AG09309 (cell line): ENCODE data around the gene SLC1A3.

Source experiments
- DNase-seq: peaks from one replicate; pipeline ENCODE4 v3.0.0-alpha.2; 2010; ENCODE audit warnings: low read depth
- H3K4me3 ChIP-seq: 2 replicates; pipeline ENCODE4 v1.5.1; 2011; ENCODE audit warnings: mild to moderate bottlenecking, low read depth, low read length, moderate library complexity; ENCODE audit not compliant: control insufficient read depth
- CTCF ChIP-seq: IDR thresholded peaks from 2 replicates; pipeline ENCODE4 v1.5.1; 2011; ENCODE audit warnings: mild to moderate bottlenecking, low read depth, low read length, inconsistent platforms; ENCODE audit not compliant: insufficient read depth, control insufficient read depth; ENCODE audit errors: missing control alignments

SLC1A3 gene

GRCh38 chr5:36734422-36734821, 128.0 kb downstream of the SLC1A3 start:
- no peak overlapping the region for H3K4me3 ChIP-seq
- peak; percentile 23 for TF ChIP-seq CTCF
- no peak for DNase-seq

GRCh38 chr5:36735891-36736290, 129.5 kb downstream of the SLC1A3 start:
- no peak for DNase-seq
- TF ChIP-seq CTCF: no peak
- no peak overlapping the region for H3K4me3 ChIP-seq
